ENCODE measurements around the gene ICE2.

GRCh38 chr15:60387321-60387720 lies 91.6 kb downstream of the ICE2 start:
- TF ChIP-seq CTCF (conservative IDR thresholded peaks at IDR 0.05; ENCODE audit: low read depth, low read length) (no peak), EZH2 (IDR thresholded peaks at IDR 0.05; ENCODE audit: borderline replicate concordance, low read depth, low read length, poor library complexity, severe bottlenecking) (no peak)
